NCI-H2081 (cell line): ENCODE results near the gene CCN6.

ENCODE experiments used
- DNase-seq, 2 experiments: peaks; one replicate each; lab custom pipeline; 2025; lab: John Stamatoyannopoulos, UW

The CCN6 gene

DNA sequence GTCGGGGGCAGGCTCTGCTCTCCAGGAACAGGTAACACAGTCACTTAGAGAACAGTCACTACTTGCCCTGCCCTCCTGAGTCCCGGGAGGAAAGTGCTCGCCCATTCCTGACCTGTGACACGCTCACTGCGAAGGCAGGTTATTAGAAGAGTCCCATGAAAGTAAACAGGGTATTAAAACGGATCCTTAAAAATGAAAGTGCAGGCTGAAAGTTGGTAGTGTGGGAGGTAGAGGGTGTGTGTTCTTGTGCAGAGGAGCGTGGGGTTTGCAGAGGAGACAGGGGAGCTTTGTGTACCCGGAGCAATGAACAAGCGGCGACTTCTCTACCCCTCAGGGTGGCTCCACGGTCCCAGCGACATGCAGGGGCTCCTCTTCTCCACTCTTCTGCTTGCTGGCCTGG, at the start of gene CCN6:
Gene CCN6 (plus strand): TSS at position 104 of the 400 bp plus-strand sequence. CDS start 254 bp downstream, at position 358.
- DNase-seq: no peak

DNA sequence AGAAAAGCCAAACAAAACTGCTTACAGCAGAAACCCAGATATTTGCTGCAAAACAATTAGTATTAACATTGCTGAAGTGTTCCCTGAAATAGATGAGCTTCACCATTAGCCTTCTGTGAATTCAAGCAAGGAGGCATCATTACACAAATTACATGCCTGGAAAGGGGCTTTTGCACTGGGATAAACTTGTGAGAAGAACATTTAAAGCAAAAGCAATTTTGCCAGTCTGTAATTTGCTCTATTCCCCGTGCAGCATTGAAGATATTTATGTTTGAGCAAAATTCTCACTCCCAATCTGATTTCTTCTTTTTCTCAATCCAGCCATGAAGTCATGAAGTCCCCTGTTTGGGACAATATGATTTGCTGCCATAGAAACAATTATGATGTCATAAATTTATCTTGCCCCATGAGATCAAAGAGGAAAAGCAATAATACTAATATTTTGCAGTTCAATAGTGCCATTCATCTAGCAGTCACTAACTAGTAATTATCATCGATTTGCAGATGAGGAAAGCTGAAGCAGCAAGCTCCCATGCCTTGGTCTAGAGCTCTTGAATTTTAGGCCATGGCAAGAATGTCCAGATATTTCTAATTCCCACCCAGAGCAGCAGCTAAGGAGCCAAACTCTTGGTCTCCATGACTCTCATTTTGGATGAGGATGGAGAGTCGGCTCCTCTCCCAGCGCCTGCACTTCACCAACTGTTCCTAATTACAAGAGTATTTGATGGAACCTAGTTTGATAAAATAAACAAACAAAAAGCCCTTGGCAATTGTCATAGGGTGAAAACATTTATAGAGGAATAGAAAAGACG, 49.5 kb upstream of the CCN6 start:
- DNase-seq: no peak

DNA sequence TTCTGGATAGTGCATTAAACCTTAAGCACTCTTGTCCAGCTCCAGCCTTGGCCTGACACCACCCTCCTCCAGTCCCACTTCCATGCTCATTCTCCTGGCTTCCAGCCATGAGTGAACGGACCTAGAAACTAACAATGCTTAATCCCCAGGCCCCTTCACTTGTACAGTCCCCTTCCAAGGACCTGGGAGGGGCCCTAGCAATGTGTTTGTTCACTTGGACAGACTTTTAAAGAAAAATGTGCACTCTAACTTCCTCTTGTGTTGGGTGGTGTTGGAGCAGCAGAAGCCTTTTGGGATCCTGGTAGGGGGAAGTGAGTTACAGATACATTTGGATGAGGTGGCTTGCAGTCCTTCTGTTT, 48.9 kb upstream of the CCN6 start:
- DNase-seq: no peak

GRCh38 chr6:112007254-112007653, 46.6 kb upstream of the CCN6 start:
- no peak for DNase-seq

GRCh38 chr6:112007805-112008204, 46.1 kb upstream of the CCN6 start:
- DNase-seq: no peak

- no peak for DNase-seq
Measured at GRCh38 chr6:112008482-112008881, 45.4 kb upstream of the CCN6 start.

DNA sequence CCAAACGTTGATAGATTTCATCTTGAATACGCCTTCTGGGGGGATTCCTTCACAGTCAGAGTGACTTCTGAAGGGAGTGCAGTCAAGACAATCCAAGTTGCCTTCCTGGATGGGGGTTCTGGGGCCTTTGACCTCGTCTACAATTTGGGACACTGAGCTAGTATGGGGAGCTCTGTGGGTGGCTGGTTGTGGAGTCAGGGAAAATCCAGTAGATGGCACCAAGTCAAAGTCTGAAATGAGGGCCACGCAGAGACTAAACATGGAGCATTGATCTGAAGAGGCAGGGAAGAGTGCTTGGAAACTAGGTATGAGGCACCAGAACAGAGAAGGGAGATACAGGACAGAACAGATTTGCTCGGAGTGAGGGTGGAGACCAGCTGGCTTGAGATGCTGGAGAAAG, 43.6 kb upstream of the CCN6 start:
- DNase-seq: no peak

DNA sequence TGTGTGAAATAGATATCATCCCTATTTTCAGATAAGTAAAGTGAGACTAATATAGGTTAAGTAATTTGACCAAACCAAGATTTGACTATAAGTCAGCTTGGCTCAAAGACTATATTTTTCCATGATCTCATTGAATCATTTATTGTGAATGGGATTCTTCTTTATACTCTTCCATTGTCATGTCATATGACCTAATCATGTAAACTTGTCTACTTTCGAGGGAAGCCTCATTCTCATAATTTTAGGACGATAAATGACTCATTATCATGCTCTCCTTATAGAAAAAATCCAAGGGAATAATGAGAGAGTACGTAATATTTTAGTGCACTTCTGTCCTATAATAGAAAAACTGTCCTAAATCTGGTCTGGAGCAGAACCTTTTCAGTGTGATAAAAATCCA, 40.9 kb upstream of the CCN6 start:
- DNase-seq: no peak

DNA sequence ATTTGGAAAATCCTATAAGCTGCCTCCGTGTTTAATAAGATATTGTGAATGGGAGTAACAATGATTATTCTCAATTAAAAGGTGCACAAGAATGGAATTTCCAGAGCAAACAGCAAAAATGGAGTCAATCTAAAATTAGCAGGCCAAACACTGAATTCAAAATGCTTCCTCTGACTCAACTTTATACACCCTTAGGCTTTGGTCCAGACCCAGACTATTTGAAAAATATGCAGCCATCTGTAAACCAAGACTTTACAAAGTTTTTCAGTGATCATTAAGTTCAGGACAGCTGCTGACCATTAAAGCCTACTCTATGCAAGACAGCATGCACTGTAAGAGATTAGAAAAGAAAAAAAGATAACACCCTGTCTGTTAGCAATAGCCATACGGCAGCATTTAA, 39.4 kb upstream of the CCN6 start:
- no peak for DNase-seq

DNA sequence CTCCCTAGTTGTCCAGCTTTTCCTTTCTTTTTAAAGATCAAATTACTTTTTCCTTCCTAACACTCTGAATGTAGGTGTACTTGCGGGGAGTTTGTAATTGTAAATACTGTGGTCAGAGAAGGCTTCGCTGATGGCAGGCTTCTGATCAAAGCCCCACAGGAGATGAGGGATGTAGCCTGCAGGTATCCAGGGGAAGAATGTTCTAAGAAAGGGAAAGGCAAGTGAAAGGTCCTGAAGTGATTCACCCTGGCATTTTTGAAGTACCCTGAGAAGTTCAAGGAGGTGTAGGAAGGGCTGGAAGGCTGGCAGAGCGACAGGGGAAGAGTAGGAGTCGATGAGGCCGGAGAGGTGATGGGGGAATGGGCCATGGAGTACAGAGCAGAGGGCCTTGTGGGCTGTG, 38.2 kb upstream of the CCN6 start:
- DNase-seq: no peak

DNA sequence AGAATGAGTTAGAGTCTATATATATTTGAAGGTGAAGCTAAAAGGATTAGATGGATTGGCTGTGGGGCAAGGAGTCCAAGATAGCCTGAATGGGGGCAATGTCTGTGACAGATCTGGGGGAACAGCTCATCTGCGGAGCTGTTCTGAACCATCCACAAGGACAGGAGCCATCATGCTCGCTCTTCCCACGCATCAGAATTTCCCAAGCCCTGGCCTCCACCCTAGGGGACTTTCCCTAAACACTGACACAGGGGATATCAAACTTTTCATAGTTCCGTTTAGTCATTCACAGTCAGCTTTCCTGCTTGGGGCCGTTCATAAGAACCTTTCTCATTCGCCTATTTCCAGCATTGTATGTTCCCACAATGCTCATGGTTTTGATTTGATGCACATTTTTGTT, 37.6 kb upstream of the CCN6 start:
- no peak for DNase-seq

DNA sequence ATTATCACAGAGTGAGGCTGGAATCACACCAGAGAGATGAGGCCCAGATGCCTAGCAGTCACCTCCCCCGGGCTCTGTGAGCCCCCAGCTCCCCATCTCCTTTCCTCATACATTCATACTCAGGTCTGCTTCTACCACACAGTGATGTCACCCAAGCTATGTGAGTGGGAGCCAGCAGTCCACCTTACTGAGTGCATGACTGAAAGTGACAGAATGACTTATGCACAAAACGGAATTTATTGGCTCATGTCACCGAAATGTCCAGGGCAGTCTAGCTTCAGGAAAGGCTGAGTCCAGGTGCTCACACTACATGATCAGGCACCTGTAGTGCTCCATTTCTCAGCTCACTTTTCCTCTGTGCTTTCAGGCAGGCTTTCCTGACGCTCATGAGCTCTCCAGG, 36.7 kb upstream of the CCN6 start:
- DNase-seq: no peak

- DNase-seq: no peak
Measured at GRCh38 chr6:112017760-112018537, 36.0 kb upstream of the CCN6 start.

DNA sequence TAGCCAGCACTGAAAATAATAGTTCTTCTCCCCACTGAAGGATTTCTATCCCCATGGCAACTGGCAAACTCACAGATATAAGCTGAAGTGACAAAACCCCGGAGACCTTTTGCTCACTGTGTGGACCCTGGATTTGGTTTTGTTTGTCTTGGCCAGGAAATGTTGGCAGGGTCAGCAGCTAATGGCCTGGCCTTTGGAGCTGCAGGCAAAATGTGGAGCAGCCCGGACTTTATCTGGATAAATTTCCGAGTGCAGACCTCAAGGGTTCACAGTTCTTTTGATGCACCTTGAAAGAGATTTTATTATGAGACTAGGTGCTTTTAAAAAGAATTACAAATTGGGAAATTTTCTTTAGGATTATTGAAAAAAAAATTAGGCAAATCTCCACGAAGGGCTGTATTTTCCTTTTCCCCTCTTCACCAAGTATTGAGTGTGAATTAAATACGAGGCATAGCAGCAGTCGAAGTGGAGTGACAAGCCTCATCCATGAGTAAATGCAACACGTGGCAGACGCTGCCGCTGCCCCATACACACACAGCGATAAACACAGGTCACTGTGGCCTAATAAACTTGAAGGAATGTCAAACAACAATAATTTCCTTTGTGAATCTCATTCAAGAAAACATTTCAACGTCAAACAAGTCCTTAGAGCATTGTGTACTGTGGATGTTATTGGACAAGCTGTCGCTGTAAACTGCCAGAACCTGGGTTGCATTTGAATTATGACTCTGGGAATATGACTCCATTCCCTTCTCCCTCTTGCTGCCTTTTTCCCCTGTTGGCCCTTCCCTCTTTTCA, 35.1 kb upstream of the CCN6 start:
- no peak for DNase-seq

GRCh38 chr6:112019589-112019988, 34.3 kb upstream of the CCN6 start:
- no peak for DNase-seq

DNA sequence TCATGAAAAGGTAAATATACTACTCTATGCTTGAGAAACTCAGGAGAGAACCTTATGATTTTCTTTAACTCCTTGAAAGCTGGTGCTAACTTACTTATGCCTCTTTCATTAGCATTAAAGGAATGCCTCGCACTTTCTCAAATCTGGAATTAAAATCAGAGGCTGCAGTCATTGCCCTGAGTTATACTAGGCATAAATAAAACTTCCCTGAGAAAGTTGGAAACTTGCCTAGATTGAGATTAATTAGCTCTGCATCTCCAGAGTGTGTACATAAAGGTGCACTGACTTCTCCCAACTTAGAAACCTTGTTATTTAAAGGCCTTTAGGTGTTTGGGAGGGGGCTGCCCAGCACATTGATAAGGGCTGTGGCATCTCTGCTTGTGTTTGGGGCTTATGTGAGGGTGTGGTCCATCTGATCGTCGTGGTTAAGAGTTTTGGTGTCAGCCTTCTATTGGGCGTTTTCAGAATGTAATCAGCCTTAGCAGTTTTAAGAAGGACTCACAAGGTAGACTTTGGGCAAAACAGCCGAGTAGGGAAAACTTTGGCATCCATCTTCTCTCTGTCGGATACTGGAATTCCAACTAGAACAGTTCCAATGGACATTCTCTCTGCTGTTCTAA, 32.1 kb upstream of the CCN6 start:
- DNase-seq: no peak

GRCh38 chr6:112022749-112023148, 31.2 kb upstream of the CCN6 start:
- DNase-seq: no peak

DNA sequence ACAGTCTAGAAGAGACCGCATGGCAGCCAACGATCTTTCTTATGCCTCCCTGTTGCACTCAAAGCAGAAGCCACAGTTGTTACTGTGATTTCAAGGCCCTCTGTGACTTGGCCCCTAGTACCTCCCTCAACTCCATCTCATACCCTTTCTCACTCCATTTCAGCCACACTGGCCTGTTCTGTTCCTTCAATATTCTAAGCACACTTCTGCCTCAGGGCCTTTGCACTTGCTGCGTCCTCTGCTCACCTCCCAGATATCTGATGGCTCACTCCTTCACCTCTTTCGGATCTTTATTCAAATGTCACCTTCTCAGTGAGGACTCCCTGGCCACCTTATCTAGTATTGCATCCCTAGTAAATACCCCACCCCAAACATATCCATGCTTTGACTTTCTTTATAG, 29.4 kb upstream of the CCN6 start:
- no peak for DNase-seq

- DNase-seq: no peak
Measured at GRCh38 chr6:112026933-112027332, 27.0 kb upstream of the CCN6 start.

DNA sequence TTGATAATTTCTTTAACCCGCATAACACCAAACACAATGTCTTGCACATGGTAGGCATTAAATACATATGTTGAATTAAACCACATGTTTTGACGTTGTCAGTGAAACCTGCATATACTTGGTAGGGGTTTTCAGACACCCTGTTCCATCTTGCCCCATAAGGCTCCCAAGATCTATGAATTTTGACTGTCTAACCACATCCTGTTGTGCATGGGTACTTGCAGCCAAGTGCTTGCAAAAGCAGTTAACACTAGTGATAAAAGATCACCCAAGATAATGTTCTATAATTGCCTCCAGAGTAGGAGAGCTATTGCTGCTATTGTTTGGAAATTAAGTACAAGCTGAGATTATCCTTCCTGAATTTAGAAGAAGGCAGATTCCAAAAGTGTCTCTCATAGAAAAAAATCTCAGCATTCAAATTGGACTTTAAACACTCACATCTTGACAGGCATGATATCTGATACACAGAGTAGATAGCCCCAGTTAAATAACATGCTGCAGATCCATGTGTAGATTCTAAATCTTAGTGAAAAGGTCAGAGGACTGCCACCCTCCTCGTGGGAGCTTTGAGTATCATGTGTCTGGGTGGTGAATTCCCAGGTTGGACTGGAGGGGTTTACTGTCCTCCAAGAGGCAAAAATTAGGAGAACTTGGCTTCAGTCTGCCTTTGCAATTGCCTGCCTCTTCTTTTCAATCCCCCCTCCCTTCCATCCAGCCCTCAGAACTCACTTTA, 25.8 kb upstream of the CCN6 start:
- DNase-seq: no peak

GRCh38 chr6:112029045-112029822, 24.7 kb upstream of the CCN6 start:
- DNase-seq: peak; percentile 7 to 45
